GM18520 (cell line): ENCODE results near the gene OR12D1.

Source experiments
- ATAC-seq: cut with Tn5 transposase; IDR thresholded peaks from one replicate; pipeline ENCODE4 v1.9.1; 2021; ENCODE audit not compliant: unreplicated experiment

OR12D1 gene

GRCh38 chr6:29465279-29465678, 50.6 kb downstream of the OR12D1 start:
- no peak for ATAC-seq

GRCh38 chr6:29465801-29466200, 51.1 kb downstream of the OR12D1 start:
- ATAC-seq: no peak

- ATAC-seq: no peak
These were observed 51.5 kb downstream of the OR12D1 start for GRCh38 chr6:29466241-29466640.
